Measurements from ENCODE around the gene CYP1A1.
"Not testable (repeated sequence)": the region's sequence is repeated elsewhere in the genome, so short reads cannot be mapped to it uniquely, and the experiment has no call there.

The CYP1A1 gene

GRCh38 chr15:74733269-74733668 is 7.9 kb upstream of the CYP1A1 start:
- DNase-seq = no peak

GRCh38 chr15:74732846-74733245 is 7.5 kb upstream of the CYP1A1 start:
- no peak for DNase-seq

- no peak for DNase-seq
Measured at GRCh38 chr15:74730619-74731316, 5.4 kb upstream of the CYP1A1 start.

GRCh38 chr15:74729372-74729771 is 4.0 kb upstream of the CYP1A1 start:
- DNase-seq = not testable (repeated sequence)

- not testable (repeated sequence) for DNase-seq
Measured at GRCh38 chr15:74728699-74729098, 3.4 kb upstream of the CYP1A1 start.

GRCh38 chr15:74727727-74728126 is 2.4 kb upstream of the CYP1A1 start:
- no peak for DNase-seq

- DNase-seq = no peak
Measured at GRCh38 chr15:74726774-74727164, 1.4 kb upstream of the CYP1A1 start.

- DNase-seq = peak; percentile 83
Measured at GRCh38 chr15:74725845-74726773, 781 bp upstream of the CYP1A1 start.

GRCh38 chr15:74724570-74725224 is 631 bp downstream of the CYP1A1 start:
- no peak for DNase-seq

- no peak for DNase-seq
Measured at GRCh38 chr15:74723754-74724334, 1.5 kb downstream of the CYP1A1 start.

- no peak for DNase-seq
Measured at GRCh38 chr15:74723187-74723586, 2.1 kb downstream of the CYP1A1 start.

- DNase-seq = no peak
Measured at GRCh38 chr15:74722591-74722990, 2.7 kb downstream of the CYP1A1 start.

- no peak for DNase-seq
Measured at GRCh38 chr15:74716651-74717050, 8.7 kb downstream of the CYP1A1 start.

GRCh38 chr15:74712311-74712710 is 13.0 kb downstream of the CYP1A1 start:
- no peak for DNase-seq

GRCh38 chr15:74710319-74711094 is 14.8 kb downstream of the CYP1A1 start:
- no peak for DNase-seq

- no peak for DNase-seq
Measured at GRCh38 chr15:74709892-74710291, 15.4 kb downstream of the CYP1A1 start.

- DNase-seq = no peak
Measured at GRCh38 chr15:74709011-74709410, 16.3 kb downstream of the CYP1A1 start.

- no peak for DNase-seq
Measured at GRCh38 chr15:74696808-74697207, 28.5 kb downstream of the CYP1A1 start.

GRCh38 chr15:74696398-74696729 is 29.0 kb downstream of the CYP1A1 start:
- no peak for DNase-seq

GRCh38 chr15:74695597-74696397 is 29.5 kb downstream of the CYP1A1 start, which contains the start of gene EDC3:
EDC3 (minus strand) TSS chr15:74696024; CDS start chr15:74675124, 20,900 bp downstream.
- DNase-seq = peak; percentile 94

GRCh38 chr15:74692327-74692726 is 33.0 kb downstream of the CYP1A1 start:
- no peak for DNase-seq

GRCh38 chr15:74683758-74684157 is 41.6 kb downstream of the CYP1A1 start:
- DNase-seq = no peak

All from activated CD8-positive, alpha-beta memory T cell treated with anti-CD3 and anti-CD28 coated beads, Interleukin-2, amount 50 U/mL, for 48 hours (primary cell).